CD4-positive, alpha-beta T cell (primary cell): ENCODE measurements around the gene CYB5B. TPM values are rescaled to one million over a fixed set of nuclear protein-coding genes. Genes with fewer than 3 reads are reported as not detected.

Experiments
- ATAC-seq: fragments of 200-7000 bp; cut with Tn5 transposase; one replicate; pipeline ENCODE4 v1.10.0; 2022; ENCODE audit warnings: mild to moderate bottlenecking; ENCODE audit not compliant: poor library complexity
- CTCF ChIA-PET: fragments of 350-600 bp; sonication (Branson Sonifier 250); formaldehyde crosslinking; loops from one replicate; lab custom pipeline; 2021; ENCODE audit warnings: antibody characterized with exemption, inconsistent platforms; lab: Charles Lee
- POLR2A ChIA-PET: fragments of 350-600 bp; sonication (Branson Sonifier 250); formaldehyde crosslinking; loops from one replicate; lab custom pipeline; 2021; ENCODE audit warnings: antibody characterized with exemption, inconsistent platforms; lab: Charles Lee
- DNase-seq, 14 experiments: peaks; one replicate each; pipeline ENCODE4 v3.0.0-alpha.2; 2013 to 2020; ENCODE audit warnings: mixed read lengths in 2 of 14
- H3K27ac ChIP-seq, 2 donors: one replicate each; pipeline versions ENCODE4 v1.5.1 to v1.7.0; 2013; ENCODE audit warnings: low read length in 2 of 2, low read depth in 1 of 2, mild to moderate bottlenecking in 1 of 2
- H3K27me3 ChIP-seq, 2 experiments: 1 replicate in 1 of 2; 2 replicates in 1 of 2; pipeline versions ENCODE4 v1.6.1 to v1.7.0; 2013; ENCODE audit warnings: low read length in 2 of 2, control low read depth in 1 of 2, mild to moderate bottlenecking in 1 of 2, moderate library complexity in 1 of 2; ENCODE audit not compliant: insufficient read depth in 2 of 2, control insufficient read depth in 1 of 2
- H3K36me3 ChIP-seq: one replicate; pipeline ENCODE4 v1.6.1; 2013; ENCODE audit warnings: low read length, control low read depth; ENCODE audit not compliant: insufficient read depth
- H3K4me1 ChIP-seq: one replicate; pipeline ENCODE4 v1.6.1; 2013; ENCODE audit warnings: low read length, control low read depth; ENCODE audit not compliant: insufficient read depth
- H3K4me3 ChIP-seq: one replicate; pipeline ENCODE4 v1.5.1; 2013; ENCODE audit warnings: mild to moderate bottlenecking, low read length, moderate library complexity
- H3K9me3 ChIP-seq, 2 experiments: 1 replicate in 1 of 2; 2 replicates in 1 of 2; pipeline versions ENCODE4 v1.6.1 to v1.7.0; 2013; ENCODE audit warnings: low read length in 2 of 2, mild to moderate bottlenecking in 2 of 2, control low read depth in 1 of 2, moderate library complexity in 1 of 2; ENCODE audit not compliant: control insufficient read depth in 1 of 2, insufficient read depth in 1 of 2
- H3K27ac Mint-ChIP-seq: one replicate; pipeline ENCODE4 v1.8.0; 2020; ENCODE audit warnings: mixed read lengths
- H3K27me3 Mint-ChIP-seq: one replicate; pipeline ENCODE4 v1.8.0; 2021; ENCODE audit warnings: mixed read lengths
- H3K36me3 Mint-ChIP-seq: one replicate; pipeline ENCODE4 v1.8.0; 2021; ENCODE audit warnings: low read depth, mixed read lengths
- H3K4me1 Mint-ChIP-seq: one replicate; pipeline ENCODE4 v1.8.0; 2021; ENCODE audit warnings: low read depth, mixed read lengths
- H3K4me3 Mint-ChIP-seq: one replicate; pipeline ENCODE4 v1.8.0; 2020; ENCODE audit warnings: mild to moderate bottlenecking, mixed read lengths
- H3K9me3 Mint-ChIP-seq: one replicate; pipeline ENCODE4 v1.8.0; 2020; ENCODE audit warnings: mixed read lengths
- intact Hi-C, 2 experiments: fragments of 100-400 bp; cut with DNase I in 1 of 2; cut with micrococcal nuclease in 1 of 2; formaldehyde crosslinking; loops; one replicate each; pipeline versions ENCODE4 v1.15.1 to v1.9.0; 2023 to 2025; cut with DNase I, micrococcal nuclease
- total RNA-seq, 174 experiments: library from RNA in 2 of 174; stranded (reverse) in 2 of 174; gene quantifications; one replicate each; pipeline ENCODE4 v1.2.3 and lab custom pipeline; 2021 to 2026
- TF ChIP-seq, protein P1 (sequence below): fragments of 200-600 bp; IDR thresholded peaks from one replicate; pipeline ENCODE4 v1.8.0; 2022; ENCODE audit warnings: antibody characterized with exemption, mild to moderate bottlenecking

The CYB5B gene
- total RNA-seq, 2 experiments from 2014 or later, result 16.0 to 18.3 TPM

DNA sequence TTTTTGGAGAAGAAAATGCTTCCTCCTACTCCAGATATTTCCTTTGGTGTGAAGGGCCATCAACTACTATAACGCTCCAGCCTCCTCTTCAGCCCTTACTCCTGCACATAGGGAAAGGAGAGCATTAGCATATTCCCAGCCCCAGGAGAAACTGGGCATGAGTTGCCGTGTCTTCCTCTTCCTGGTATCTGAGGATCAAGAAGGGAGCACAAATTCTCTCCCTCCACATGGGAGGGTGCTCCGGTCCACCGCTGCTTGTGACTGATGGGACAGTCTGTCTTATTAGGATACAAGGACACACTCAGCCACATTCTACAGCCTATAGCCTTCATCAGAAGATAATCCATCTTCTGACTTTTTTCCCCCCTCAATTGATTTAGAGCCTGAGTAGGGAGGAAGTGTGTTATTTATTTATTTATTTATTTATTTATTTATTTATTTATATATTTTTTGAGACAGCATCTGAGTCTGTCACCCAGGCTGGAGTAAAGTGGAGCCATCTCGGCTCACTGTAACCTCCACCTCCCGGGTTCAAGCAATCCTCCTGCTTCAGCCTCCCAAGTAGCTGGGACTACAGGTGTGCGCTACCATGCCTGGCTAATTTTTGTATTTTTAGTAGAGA, 16.6 kb upstream of the CYB5B start:
- no peaks in the 10 kb centered on the region for H3K27me3 Mint-ChIP-seq
- H3K9me3 ChIP-seq, result no peaks in the 10 kb centered on the region
- peaks cover 18% of the 10 kb centered on the region for H3K4me1 Mint-ChIP-seq
- no peak for ATAC-seq
- no peak overlapping the region for H3K27ac ChIP-seq
- TF ChIP-seq, protein P1, sequence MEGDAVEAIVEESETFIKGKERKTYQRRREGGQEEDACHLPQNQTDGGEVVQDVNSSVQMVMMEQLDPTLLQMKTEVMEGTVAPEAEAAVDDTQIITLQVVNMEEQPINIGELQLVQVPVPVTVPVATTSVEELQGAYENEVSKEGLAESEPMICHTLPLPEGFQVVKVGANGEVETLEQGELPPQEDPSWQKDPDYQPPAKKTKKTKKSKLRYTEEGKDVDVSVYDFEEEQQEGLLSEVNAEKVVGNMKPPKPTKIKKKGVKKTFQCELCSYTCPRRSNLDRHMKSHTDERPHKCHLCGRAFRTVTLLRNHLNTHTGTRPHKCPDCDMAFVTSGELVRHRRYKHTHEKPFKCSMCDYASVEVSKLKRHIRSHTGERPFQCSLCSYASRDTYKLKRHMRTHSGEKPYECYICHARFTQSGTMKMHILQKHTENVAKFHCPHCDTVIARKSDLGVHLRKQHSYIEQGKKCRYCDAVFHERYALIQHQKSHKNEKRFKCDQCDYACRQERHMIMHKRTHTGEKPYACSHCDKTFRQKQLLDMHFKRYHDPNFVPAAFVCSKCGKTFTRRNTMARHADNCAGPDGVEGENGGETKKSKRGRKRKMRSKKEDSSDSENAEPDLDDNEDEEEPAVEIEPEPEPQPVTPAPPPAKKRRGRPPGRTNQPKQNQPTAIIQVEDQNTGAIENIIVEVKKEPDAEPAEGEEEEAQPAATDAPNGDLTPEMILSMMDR, result no peak
- CTCF ChIA-PET, result no interaction called here
- peaks cover 4% of the 10 kb centered on the region for H3K4me1 ChIP-seq
- no peak overlapping the region for H3K27ac Mint-ChIP-seq
- H3K9me3 Mint-ChIP-seq, result no peaks in the 10 kb centered on the region
- no peaks in the 10 kb centered on the region for H3K36me3 ChIP-seq
- no peaks in the 10 kb centered on the region for H3K27me3 ChIP-seq
- no peaks in the 10 kb centered on the region for H3K36me3 Mint-ChIP-seq
- H3K4me3 Mint-ChIP-seq, result no peak overlapping the region
- DNase-seq, result no peak
- intact Hi-C loops, result no loop called here
- no peak overlapping the region for H3K4me3 ChIP-seq
- POLR2A ChIA-PET, result interaction anchor here (1.1 kb wide), 1 partner anchor 12 kb away, joined by 5 read pairs; no protein-coding TSS in a partner anchor

DNA sequence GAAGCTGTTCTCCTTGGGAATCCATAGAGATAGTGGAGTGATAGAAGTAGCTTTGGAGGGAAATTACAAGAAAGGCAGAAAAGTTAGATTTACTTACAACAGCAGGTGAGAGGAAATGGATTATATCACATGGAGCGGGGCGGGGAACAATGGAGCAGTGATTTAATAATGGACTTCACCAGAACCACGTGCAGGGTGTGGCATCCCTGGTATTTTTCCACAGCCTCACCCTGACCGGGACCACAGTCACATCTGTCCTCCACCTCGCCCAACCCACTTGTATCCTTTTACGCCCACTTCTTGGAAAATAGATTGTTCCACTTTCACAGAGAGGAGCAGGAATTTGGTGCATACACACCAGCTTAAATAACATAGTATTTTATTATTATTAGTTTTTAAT, 15.9 kb upstream of the CYB5B start:
- peaks cover 4% of the 10 kb centered on the region for H3K4me1 ChIP-seq
- ChIA-PET POLR2A (no interaction called here), CTCF (no interaction called here)
- Mint-ChIP-seq H3K27ac (no peak overlapping the region), H3K9me3 (no peaks in the 10 kb centered on the region), H3K27me3 (no peaks in the 10 kb centered on the region), H3K36me3 (no peaks in the 10 kb centered on the region), H3K4me3 (no peak overlapping the region), H3K4me1 (peaks cover 18% of the 10 kb centered on the region)
- TF ChIP-seq, protein P1, result no peak
- ATAC-seq, result no peak
- H3K4me3 ChIP-seq, result no peak overlapping the region
- H3K9me3 ChIP-seq, result no peaks in the 10 kb centered on the region
- no peak for DNase-seq
- no peaks in the 10 kb centered on the region for H3K36me3 ChIP-seq
- H3K27ac ChIP-seq, result no peak overlapping the region
- H3K27me3 ChIP-seq, result no peaks in the 10 kb centered on the region
- intact Hi-C loops, result no loop called here

DNA sequence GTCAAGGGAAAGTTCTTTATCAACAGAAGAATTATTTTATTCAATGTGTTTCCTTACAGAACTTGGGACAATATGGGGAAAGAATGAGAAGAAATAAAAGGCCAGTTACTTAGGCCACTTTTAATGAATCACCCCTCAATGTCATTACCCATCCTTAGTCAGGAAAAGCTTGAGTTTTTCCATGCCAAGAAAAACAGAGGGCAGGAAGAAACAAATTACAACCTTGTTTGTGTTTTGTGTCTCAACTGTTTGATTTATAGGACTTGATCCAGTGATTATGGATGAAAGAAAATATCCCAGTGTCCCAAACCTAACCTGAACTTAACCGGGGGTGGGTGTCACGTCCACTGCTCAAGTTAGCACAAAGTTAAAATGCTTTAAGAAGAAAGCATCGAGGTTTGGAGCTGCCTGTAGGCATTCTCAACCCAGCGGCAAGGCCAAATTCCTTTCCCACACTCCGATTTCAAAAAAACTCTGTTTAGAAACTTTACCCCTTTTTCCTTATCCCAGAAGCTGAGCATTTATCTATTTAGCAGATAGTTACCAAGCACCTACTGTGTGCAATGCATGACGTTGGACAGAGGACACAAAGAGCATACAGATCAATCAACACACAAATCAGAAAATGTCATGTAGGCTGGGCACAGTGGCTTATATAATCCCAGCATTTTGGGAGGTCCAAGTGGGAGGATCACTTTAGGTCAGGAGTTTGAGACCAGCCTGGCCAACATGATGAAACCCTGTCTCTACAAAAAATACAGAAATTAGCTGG, 14.0 kb upstream of the CYB5B start:
- no peaks in the 10 kb centered on the region for H3K27me3 Mint-ChIP-seq
- H3K4me1 Mint-ChIP-seq, result peaks cover 18% of the 10 kb centered on the region
- no peaks in the 10 kb centered on the region for H3K36me3 Mint-ChIP-seq
- DNase-seq (no peak), ATAC-seq (no peak)
- Histone ChIP-seq H3K9me3 (no peaks in the 10 kb centered on the region), H3K27ac (no peak overlapping the region), H3K27me3 (no peaks in the 10 kb centered on the region), H3K36me3 (no peaks in the 10 kb centered on the region), H3K4me3 (no peak overlapping the region), H3K4me1 (peaks cover 4% of the 10 kb centered on the region)
- H3K9me3 Mint-ChIP-seq, result no peaks in the 10 kb centered on the region
- ChIA-PET POLR2A (no interaction called here), CTCF (interaction anchor here (0.7 to 2.1 kb wide), 2 partner anchors 15 to 172 kb away, joined by 3 to 6 read pairs; no protein-coding TSS in a partner anchor)
- H3K27ac Mint-ChIP-seq, result peak overlapping the region; percentile 68
- intact Hi-C loops, result no loop called here
- H3K4me3 Mint-ChIP-seq, result no peak overlapping the region
- TF ChIP-seq, protein P1, result no peak
